Neural crest cell (in vitro differentiated cells): Measurements from ENCODE around the gene PTH1R. TPM values are rescaled to one million over a fixed set of nuclear protein-coding genes. Genes with fewer than 3 reads are reported as not detected.
A peak's percentile ranks its signal among the peaks of the same experiment; 100 is the strongest.

Experiments used
- DNase-seq: peaks from one replicate; pipeline ENCODE4 v3.0.0; 2021; ENCODE audit warnings: low read depth, mixed read lengths, low spot score
- H3K27ac Mint-ChIP-seq: one replicate; pipeline ENCODE4 v1.8.0; 2021; ENCODE audit warnings: mild to moderate bottlenecking, mixed read lengths; ENCODE audit not compliant: unreplicated experiment
- H3K27me3 Mint-ChIP-seq: 2 replicates; pipeline ENCODE4 v1.8.0; 2021; ENCODE audit warnings: low read depth, mild to moderate bottlenecking, mixed read lengths
- H3K36me3 Mint-ChIP-seq: 2 replicates; pipeline ENCODE4 v1.8.0; 2021; ENCODE audit warnings: low read depth, mild to moderate bottlenecking, mixed read lengths
- H3K4me1 Mint-ChIP-seq: 2 replicates; pipeline ENCODE4 v1.8.0; 2021; ENCODE audit warnings: mixed read lengths
- H3K4me3 Mint-ChIP-seq: one replicate; pipeline ENCODE4 v1.8.0; 2021; ENCODE audit warnings: mild to moderate bottlenecking, mixed read lengths
- H3K9me3 Mint-ChIP-seq: 2 replicates; pipeline ENCODE4 v1.8.0; 2021; ENCODE audit warnings: mixed read lengths
- CTCF ChIP-seq: fragments of 200-600 bp; sonication (generic); conservative IDR thresholded peaks from 2 replicates; pipeline ENCODE4 v1.5.0; 2021; ENCODE audit warnings: antibody characterized with exemption, mild to moderate bottlenecking
- total RNA-seq: library from RNA; stranded (reverse); gene quantifications from 2 replicates; pipeline ENCODE4 v1.2.1, GENCODE V29; 2021

The PTH1R gene
- total RNA-seq, 1 donor from 2014 or later, result 0.14 TPM

- DNase-seq, result no peak
- H3K36me3 Mint-ChIP-seq, result no peaks in the 10 kb centered on the region
Observed at GRCh38 chr3:46860017-46860809, 17.3 kb upstream of the PTH1R start.

GRCh38 chr3:46860810-46861604, 16.5 kb upstream of the PTH1R start:
- Mint-ChIP-seq H3K27ac (no peak overlapping the region), H3K9me3 (no peaks in the 10 kb centered on the region), H3K4me1 (peaks cover 15% of the 10 kb centered on the region), H3K4me3 (no peak overlapping the region), H3K36me3 (no peaks in the 10 kb centered on the region), H3K27me3 (no peaks in the 10 kb centered on the region)
- TF ChIP-seq CTCF, result no peak
- no peak for DNase-seq

More at GRCh38 chr3:46860017-46860809, 17.3 kb upstream of the PTH1R start:
- TF ChIP-seq CTCF, result peak; percentile 60
- no peaks in the 10 kb centered on the region for H3K27me3 Mint-ChIP-seq
- peaks cover 15% of the 10 kb centered on the region for H3K4me1 Mint-ChIP-seq
- no peak overlapping the region for H3K27ac Mint-ChIP-seq
- H3K9me3 Mint-ChIP-seq, result no peaks in the 10 kb centered on the region
- H3K4me3 Mint-ChIP-seq, result no peak overlapping the region

- Mint-ChIP-seq H3K4me1 (peaks cover 15% of the 10 kb centered on the region), H3K36me3 (no peaks in the 10 kb centered on the region), H3K27ac (no peak overlapping the region), H3K4me3 (no peak overlapping the region), H3K27me3 (no peaks in the 10 kb centered on the region), H3K9me3 (no peaks in the 10 kb centered on the region)
- no peak for TF ChIP-seq CTCF
- DNase-seq, result no peak
Observed at GRCh38 chr3:46861605-46862368, 15.7 kb upstream of the PTH1R start.

- Mint-ChIP-seq H3K27ac (no peak overlapping the region), H3K27me3 (no peaks in the 10 kb centered on the region), H3K4me1 (peaks cover 15% of the 10 kb centered on the region), H3K4me3 (no peak overlapping the region), H3K9me3 (no peaks in the 10 kb centered on the region), H3K36me3 (no peaks in the 10 kb centered on the region)
- TF ChIP-seq CTCF, result no peak
- DNase-seq, result no peak
Observed at GRCh38 chr3:46862369-46863025, 15.0 kb upstream of the PTH1R start.

- Mint-ChIP-seq H3K9me3 (no peaks in the 10 kb centered on the region), H3K4me1 (peaks cover 15% of the 10 kb centered on the region), H3K27ac (no peak within 1 kb of the TSS), H3K36me3 (no peaks in the 10 kb centered on the region), H3K27me3 (no peaks in the 10 kb centered on the region), H3K4me3 (no peak within 1 kb of the TSS)
- TF ChIP-seq CTCF, result no peak
- no peak for DNase-seq
Observed at GRCh38 chr3:46863261-46863782, 14.2 kb upstream of the PTH1R start, which contains the start of gene MYL3. Gene MYL3 (minus strand): TSS chr3:46863444. CDS start chr3:46863390, 54 bp downstream.
